Measurements from ENCODE around the gene CREB3L1. TPM values are rescaled to one million over a fixed set of nuclear protein-coding genes. Genes with fewer than 3 reads are reported as not detected.

The CREB3L1 gene
- total RNA-seq, 1 donor from 2014 or later, result 40.5 TPM

GRCh38 chr11:46246521-46246920 lies 30.9 kb upstream of the CREB3L1 start:
- ATAC-seq, result no peak
- Histone ChIP-seq H3K27me3 (ENCODE audit: low read depth) (no peaks in the 10 kb centered on the region), H3K4me3 (no peak overlapping the region), H3K9me3 (no peaks in the 10 kb centered on the region), H3K27ac (no peak overlapping the region), H3K36me3 (no peaks in the 10 kb centered on the region), H3K4me1 (peaks cover 14% of the 10 kb centered on the region)
- DNase-seq, result no peak
- intact Hi-C loops (cut with DNase I), result loop anchor here (10.0 kb wide), 1 partner anchor 58 kb away; no protein-coding TSS in a partner anchor
- TF ChIP-seq CTCF (IDR thresholded peaks at IDR 0.05), result no peak

- no peak for ATAC-seq
- intact Hi-C loops (cut with DNase I), result loop anchor here (10.0 kb wide), 1 partner anchor 58 kb away; no protein-coding TSS in a partner anchor
- H3K36me3 ChIP-seq, result no peaks in the 10 kb centered on the region
Measured at GRCh38 chr11:46247090-46247489, 30.4 kb upstream of the CREB3L1 start.

GRCh38 chr11:46247659-46248058 lies 29.8 kb upstream of the CREB3L1 start:
- peak; percentile 67 to 70 for ATAC-seq
- peak; percentile 42 for TF ChIP-seq CTCF (IDR thresholded peaks at IDR 0.05)
- H3K4me3 ChIP-seq, result no peak overlapping the region
- no peaks in the 10 kb centered on the region for H3K9me3 ChIP-seq
- H3K4me1 ChIP-seq, result peaks cover 9% of the 10 kb centered on the region
- no peaks in the 10 kb centered on the region for H3K27me3 ChIP-seq (ENCODE audit: low read depth)
- DNase-seq, result no peak
- no peak overlapping the region for H3K27ac ChIP-seq
- H3K36me3 ChIP-seq, result no peaks in the 10 kb centered on the region
- intact Hi-C loops (cut with DNase I), result loop anchor here (10.0 kb wide), 1 partner anchor 57 kb away; no protein-coding TSS in a partner anchor

More at GRCh38 chr11:46247090-46247489, 30.4 kb upstream of the CREB3L1 start:
- H3K9me3 ChIP-seq, result no peaks in the 10 kb centered on the region
- H3K27me3 ChIP-seq (ENCODE audit: low read depth), result no peaks in the 10 kb centered on the region
- no peak for TF ChIP-seq CTCF (IDR thresholded peaks at IDR 0.05)
- no peak overlapping the region for H3K4me3 ChIP-seq
- H3K27ac ChIP-seq, result no peak overlapping the region
- H3K4me1 ChIP-seq, result peaks cover 14% of the 10 kb centered on the region
- DNase-seq, result no peak

GRCh38 chr11:46248289-46249102 lies 29.0 kb upstream of the CREB3L1 start:
- no peak for DNase-seq
- Histone ChIP-seq H3K9me3 (no peaks in the 10 kb centered on the region), H3K27ac (no peak overlapping the region), H3K36me3 (no peaks in the 10 kb centered on the region), H3K27me3 (ENCODE audit: low read depth) (no peaks in the 10 kb centered on the region), H3K4me3 (no peak overlapping the region), H3K4me1 (peaks cover 5% of the 10 kb centered on the region)
- intact Hi-C loops (cut with DNase I), result loop anchor here (10.0 kb wide), 1 partner anchor 56 kb away; no protein-coding TSS in a partner anchor
- no peak for ATAC-seq
- no peak for TF ChIP-seq CTCF (IDR thresholded peaks at IDR 0.05)

- H3K9me3 ChIP-seq, result no peaks in the 10 kb centered on the region
- no peak for TF ChIP-seq CTCF (IDR thresholded peaks at IDR 0.05)
- intact Hi-C loops (cut with DNase I), result loop anchor here (10.0 kb wide), 1 partner anchor 55 kb away; no protein-coding TSS in a partner anchor
- DNase-seq (no peak), ATAC-seq (no peak)
- H3K4me3 ChIP-seq, result no peak overlapping the region
- no peaks in the 10 kb centered on the region for H3K4me1 ChIP-seq
- H3K36me3 ChIP-seq, result no peaks in the 10 kb centered on the region
- H3K27me3 ChIP-seq (ENCODE audit: low read depth), result no peaks in the 10 kb centered on the region
- no peak overlapping the region for H3K27ac ChIP-seq
Measured at GRCh38 chr11:46249103-46249937, 28.1 kb upstream of the CREB3L1 start.

Measured in lower lobe of right lung (tissue), 2 donors.